Karpas-422 (cell line): ENCODE results near the gene ADH6. TPM values are rescaled to one million over a fixed set of nuclear protein-coding genes. Genes with fewer than 3 reads are reported as not detected.

Experiments
- DNase-seq: peaks from one replicate; pipeline ENCODE4 v3.0.0-alpha.2; 2015
- H2AFZ ChIP-seq: fragments of 200-600 bp; sonication (generic); 2 replicates; pipeline ENCODE4 v1.6.1; 2014; ENCODE audit warnings: antibody characterized with exemption, low read length, mixed read lengths
- H3K27ac ChIP-seq: fragments of 200-600 bp; sonication (generic); 2 replicates; pipeline ENCODE4 v1.5.1; 2014; ENCODE audit warnings: mild to moderate bottlenecking, low read length, moderate library complexity
- H3K27me3 ChIP-seq: fragments of 200-600 bp; sonication (generic); 2 replicates; pipeline ENCODE4 v1.6.1; 2014; ENCODE audit warnings: low read length, mixed read lengths
- H3K36me3 ChIP-seq: fragments of 200-600 bp; sonication (generic); 2 replicates; pipeline ENCODE4 v1.6.1; 2014; ENCODE audit warnings: low read length, mixed read lengths; ENCODE audit not compliant: insufficient read depth
- H3K4me1 ChIP-seq: fragments of 200-600 bp; sonication (generic); 2 replicates; pipeline ENCODE4 v1.6.1; 2014; ENCODE audit warnings: mild to moderate bottlenecking, low read length, mixed read lengths
- H3K4me2 ChIP-seq: fragments of 200-600 bp; sonication (generic); 2 replicates; pipeline ENCODE4 v1.6.1; 2014; ENCODE audit warnings: low read length, low read depth, mild to moderate bottlenecking; ENCODE audit not compliant: poor library complexity, severe bottlenecking
- H3K4me3 ChIP-seq: fragments of 200-600 bp; sonication (generic); 2 replicates; pipeline ENCODE4 v1.5.1; 2014; ENCODE audit warnings: mild to moderate bottlenecking, antibody characterized with exemption, low read length, mixed read lengths
- H3K79me2 ChIP-seq: fragments of 200-600 bp; sonication (generic); 2 replicates; pipeline ENCODE4 v1.6.1; 2014; ENCODE audit warnings: mild to moderate bottlenecking, low read length, mixed read lengths
- H3K9ac ChIP-seq: fragments of 200-600 bp; sonication (generic); 2 replicates; pipeline ENCODE4 v1.6.0; 2014; ENCODE audit warnings: low read length
- H3K9me2 ChIP-seq: fragments of 200-600 bp; sonication (generic), shearing (Covaris generic); replicated peaks from 2 replicates; pipeline ENCODE4 v1.6.0; 2014; ENCODE audit warnings: mild to moderate bottlenecking, low read length, moderate library complexity; ENCODE audit not compliant: insufficient read depth
- H3K9me3 ChIP-seq: fragments of 300-700, 200-600 bp; sonication (generic); 2 replicates; pipeline ENCODE4 v1.6.1; 2014; ENCODE audit warnings: low read length, mixed read lengths
- H4K20me1 ChIP-seq: fragments of 200-600 bp; sonication (generic); 2 replicates; pipeline ENCODE4 v1.6.1; 2014; ENCODE audit warnings: mild to moderate bottlenecking, antibody characterized with exemption, low read length, low read depth; ENCODE audit not compliant: insufficient read depth
- total RNA-seq: library from RNA; depleted of rRNA; stranded (reverse); fragments of >200 nt; shearing (Covaris generic); gene quantifications from 2 replicates; pipeline ENCODE4 v1.2.3, GENCODE V29; 2014; ENCODE audit warnings: low replicate concordance

ADH6 gene
- total RNA-seq, 1 experiment from 2014 or later: not detected

GRCh38 chr4:99221980-99222379, 2.9 kb upstream of the ADH6 start:
- no peaks in the 10 kb centered on the region for H3K36me3 ChIP-seq
- no peak overlapping the region for H3K4me3 ChIP-seq
- no peaks in the 10 kb centered on the region for H3K27me3 ChIP-seq
- H3K9me3 ChIP-seq: no peaks in the 10 kb centered on the region
- no peak overlapping the region for H3K4me2 ChIP-seq
- no peak overlapping the region for H3K9ac ChIP-seq
- no peak overlapping the region for H3K27ac ChIP-seq
- no peak overlapping the region for H2AFZ ChIP-seq
- peaks cover 5% of the 10 kb centered on the region for H3K4me1 ChIP-seq
- H4K20me1 ChIP-seq: no peaks in the 10 kb centered on the region
- H3K9me2 ChIP-seq: no peaks in the 10 kb centered on the region
- no peak for DNase-seq
- no peaks in the 10 kb centered on the region for H3K79me2 ChIP-seq

- Histone ChIP-seq H3K4me1 (peaks cover 5% of the 10 kb centered on the region), H3K9me3 (no peaks in the 10 kb centered on the region), H3K27me3 (no peaks in the 10 kb centered on the region), H3K36me3 (no peaks in the 10 kb centered on the region), H3K9me2 (no peaks in the 10 kb centered on the region), H2AFZ (no peak overlapping the region), H3K4me2 (no peak overlapping the region), H3K9ac (no peak overlapping the region), H3K4me3 (no peak overlapping the region), H3K79me2 (no peaks in the 10 kb centered on the region), H4K20me1 (no peaks in the 10 kb centered on the region), H3K27ac (no peak overlapping the region)
- peak; percentile 45 for DNase-seq
Observed at GRCh38 chr4:99219479-99219878, 433 bp upstream of the ADH6 start.

GRCh38 chr4:99215521-99215920, 3.5 kb downstream of the ADH6 start:
- H3K9me3 ChIP-seq: no peaks in the 10 kb centered on the region
- H3K27me3 ChIP-seq: no peaks in the 10 kb centered on the region
- H3K79me2 ChIP-seq: no peaks in the 10 kb centered on the region
- H3K27ac ChIP-seq: no peak overlapping the region
- H3K9ac ChIP-seq: no peak overlapping the region
- no peaks in the 10 kb centered on the region for H3K36me3 ChIP-seq
- H2AFZ ChIP-seq: no peak overlapping the region
- no peak overlapping the region for H3K4me2 ChIP-seq
- no peaks in the 10 kb centered on the region for H3K9me2 ChIP-seq
- no peaks in the 10 kb centered on the region for H4K20me1 ChIP-seq
- H3K4me3 ChIP-seq: no peak overlapping the region
- no peak for DNase-seq
- H3K4me1 ChIP-seq: peaks cover 5% of the 10 kb centered on the region

- no peaks in the 10 kb centered on the region for H3K27me3 ChIP-seq
- H3K9ac ChIP-seq: no peak overlapping the region
- H3K9me2 ChIP-seq: no peaks in the 10 kb centered on the region; the same call in 1 of the 2 replicates
- no peak overlapping the region for H3K4me2 ChIP-seq
- no peaks in the 10 kb centered on the region for H3K36me3 ChIP-seq
- H3K4me3 ChIP-seq: no peak overlapping the region
- H3K27ac ChIP-seq: no peak overlapping the region
- H3K4me1 ChIP-seq: no peaks in the 10 kb centered on the region
- no peak overlapping the region for H2AFZ ChIP-seq
- H3K79me2 ChIP-seq: no peaks in the 10 kb centered on the region
- H3K9me3 ChIP-seq: no peaks in the 10 kb centered on the region
- DNase-seq: no peak
- H4K20me1 ChIP-seq: no peaks in the 10 kb centered on the region
Observed at GRCh38 chr4:99210789-99211188, 8.3 kb downstream of the ADH6 start.

- Histone ChIP-seq H4K20me1 (no peaks in the 10 kb centered on the region), H3K27ac (no peak overlapping the region), H3K9ac (no peak overlapping the region), H3K4me1 (no peaks in the 10 kb centered on the region), H3K9me2 (no peaks in the 10 kb centered on the region; the same call in 1 of the 2 replicates), H3K4me3 (no peak overlapping the region), H2AFZ (no peak overlapping the region), H3K36me3 (no peaks in the 10 kb centered on the region), H3K27me3 (no peaks in the 10 kb centered on the region), H3K4me2 (no peak overlapping the region), H3K9me3 (no peaks in the 10 kb centered on the region), H3K79me2 (no peaks in the 10 kb centered on the region)
- DNase-seq: no peak
Observed at GRCh38 chr4:99209671-99210070, 9.4 kb downstream of the ADH6 start.

GRCh38 chr4:99208719-99209075, 10.3 kb downstream of the ADH6 start:
- no peaks in the 10 kb centered on the region for H3K9me3 ChIP-seq
- H3K4me1 ChIP-seq: no peaks in the 10 kb centered on the region
- H3K36me3 ChIP-seq: no peaks in the 10 kb centered on the region
- H3K9me2 ChIP-seq: no peaks in the 10 kb centered on the region; the same call in 1 of the 2 replicates
- H3K27ac ChIP-seq: no peak overlapping the region
- H3K4me2 ChIP-seq: no peak overlapping the region
- H3K27me3 ChIP-seq: no peaks in the 10 kb centered on the region
- H2AFZ ChIP-seq: no peak overlapping the region
- no peaks in the 10 kb centered on the region for H4K20me1 ChIP-seq
- no peaks in the 10 kb centered on the region for H3K79me2 ChIP-seq
- H3K4me3 ChIP-seq: no peak overlapping the region
- H3K9ac ChIP-seq: no peak overlapping the region
- no peak for DNase-seq

- Histone ChIP-seq H3K9ac (no peak overlapping the region), H3K79me2 (no peaks in the 10 kb centered on the region), H4K20me1 (no peaks in the 10 kb centered on the region), H3K27ac (no peak overlapping the region), H3K4me1 (no peaks in the 10 kb centered on the region), H3K9me2 (no peaks in the 10 kb centered on the region; the same call in 1 of the 2 replicates), H3K9me3 (no peaks in the 10 kb centered on the region), H2AFZ (no peak overlapping the region), H3K4me2 (no peak overlapping the region), H3K36me3 (no peaks in the 10 kb centered on the region), H3K4me3 (no peak overlapping the region), H3K27me3 (no peaks in the 10 kb centered on the region)
- no peak for DNase-seq
Observed at GRCh38 chr4:99207911-99208718, 10.9 kb downstream of the ADH6 start.

- no peak for DNase-seq
- no peaks in the 10 kb centered on the region for H4K20me1 ChIP-seq
- no peak overlapping the region for H3K27ac ChIP-seq
- no peaks in the 10 kb centered on the region for H3K4me1 ChIP-seq
- H3K36me3 ChIP-seq: no peaks in the 10 kb centered on the region
- H2AFZ ChIP-seq: no peak overlapping the region
- no peaks in the 10 kb centered on the region for H3K9me3 ChIP-seq
- H3K9me2 ChIP-seq: no peaks in the 10 kb centered on the region; the same call in 1 of the 2 replicates
- no peak overlapping the region for H3K4me3 ChIP-seq
- H3K79me2 ChIP-seq: no peaks in the 10 kb centered on the region
- H3K9ac ChIP-seq: no peak overlapping the region
- H3K27me3 ChIP-seq: no peaks in the 10 kb centered on the region
- no peak overlapping the region for H3K4me2 ChIP-seq
Observed at GRCh38 chr4:99207069-99207743, 11.8 kb downstream of the ADH6 start.
